Activated CD8-positive, alpha-beta memory T cell treated with anti-CD3 and anti-CD28 coated beads, Interleukin-2, amount 50 U/mL, for 48 hours (primary cell): ENCODE measurements around the gene CIAO2B.
A peak's percentile ranks its signal among the peaks of the same experiment; 100 is the strongest.
"Not testable (repeated sequence)": the region's sequence is repeated elsewhere in the genome, so short reads cannot be mapped to it uniquely, and the experiment has no call there.

Experiments
- DNase-seq: peaks from one replicate; pipeline ENCODE4 v3.0.0-alpha.2; 2020

Gene CIAO2B

GRCh38 chr16:66955363-66956153, 21.4 kb upstream of the CIAO2B start:
- not testable (repeated sequence) for DNase-seq

- DNase-seq = peak; percentile 86
Measured at GRCh38 chr16:66954097-66954659, 20.0 kb upstream of the CIAO2B start.

- DNase-seq = no peak
Measured at GRCh38 chr16:66953462-66954096, 19.4 kb upstream of the CIAO2B start.

DNA sequence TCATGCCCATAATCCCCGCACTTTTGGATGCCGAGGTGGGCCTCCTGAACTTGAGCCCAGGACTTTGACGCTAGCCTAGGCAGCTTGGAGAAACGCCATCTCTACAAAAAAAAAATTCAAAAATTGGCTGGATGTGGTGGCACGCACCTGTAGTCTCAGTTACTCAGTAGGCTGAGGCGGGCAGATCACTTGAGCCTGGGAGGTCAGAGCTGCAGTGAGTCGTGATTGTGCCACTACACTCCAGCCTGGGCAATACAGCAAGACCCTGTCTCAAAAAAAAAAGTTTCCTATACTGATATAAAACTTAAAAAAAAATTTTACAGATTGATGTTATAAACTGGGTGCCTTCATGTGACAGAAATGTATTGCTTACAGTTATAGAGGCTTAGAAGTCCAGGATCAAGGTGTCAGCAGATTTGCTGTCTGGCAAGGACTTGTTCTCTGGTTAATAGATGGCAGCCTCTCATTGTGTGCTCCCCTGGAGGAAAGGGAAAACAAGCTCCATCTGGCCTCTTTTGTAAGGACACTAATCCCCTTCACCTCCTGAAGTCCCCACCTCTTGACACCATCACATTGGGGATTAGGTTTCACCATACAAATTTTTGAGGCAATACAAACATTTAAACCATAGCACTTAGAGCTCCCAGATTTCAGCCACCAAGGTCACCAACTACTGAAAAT, 18.4 kb upstream of the CIAO2B start:
- no peak for DNase-seq

GRCh38 chr16:66950971-66951790, 17.0 kb upstream of the CIAO2B start:
- DNase-seq = no peak

GRCh38 chr16:66950437-66950836, 16.2 kb upstream of the CIAO2B start:
- no peak for DNase-seq

- DNase-seq = no peak
Measured at GRCh38 chr16:66949472-66949871, 15.3 kb upstream of the CIAO2B start.

DNA sequence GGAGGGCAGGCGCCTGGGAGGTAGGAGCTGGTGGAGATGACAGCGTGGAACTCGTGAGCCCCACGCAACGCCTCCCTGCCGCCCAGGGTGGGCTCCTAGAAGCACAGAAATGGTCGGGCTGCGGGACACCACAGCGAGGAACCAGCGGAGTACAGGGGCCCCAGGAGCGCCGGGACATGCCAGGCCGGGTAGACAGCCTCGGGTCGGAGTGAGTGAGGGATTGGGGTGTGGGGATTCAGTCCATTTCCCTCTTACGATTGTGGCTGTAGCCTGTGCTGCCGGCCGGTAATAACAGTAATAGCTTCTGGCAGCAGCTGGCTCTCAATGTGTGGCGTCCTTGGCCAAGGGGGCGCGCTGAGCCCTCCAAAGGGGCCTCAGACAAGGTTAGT, 14.6 kb upstream of the CIAO2B start:
- DNase-seq = no peak

DNA sequence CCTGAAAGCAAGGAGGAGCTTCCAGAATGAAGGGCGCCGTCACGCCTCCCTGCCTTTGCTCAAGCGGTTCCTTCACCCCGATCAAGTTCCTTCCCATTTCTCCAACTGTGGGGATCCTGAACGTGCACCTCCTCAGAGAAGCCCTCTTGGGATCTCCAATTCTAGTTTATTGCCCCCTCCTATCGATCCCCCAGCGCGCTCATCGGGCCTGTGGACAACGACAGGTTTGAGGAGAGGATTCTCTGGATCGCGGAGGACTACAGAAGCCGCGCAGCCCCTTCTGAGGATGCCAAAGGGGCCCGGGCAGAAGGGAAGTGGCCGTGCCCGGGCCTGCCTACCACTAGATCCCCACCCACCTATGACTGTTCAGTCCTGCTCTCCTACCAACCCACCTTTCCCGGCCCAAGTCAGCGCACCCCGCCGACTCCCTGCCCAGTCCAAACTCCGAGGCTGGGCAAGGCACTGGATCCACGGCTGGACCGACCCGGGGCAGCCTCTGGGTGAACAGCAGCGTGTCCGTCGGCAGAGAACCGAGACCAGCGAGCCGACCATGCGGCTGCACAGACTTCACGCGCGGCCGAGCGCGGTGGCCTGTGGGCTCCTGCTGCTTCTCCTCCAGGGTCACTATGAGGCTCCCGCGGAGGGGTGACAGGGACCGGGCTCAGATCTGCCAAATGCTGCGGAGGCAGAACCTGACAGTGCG, 14.1 kb upstream of the CIAO2B start:
- no peak for DNase-seq

- peak; percentile 92 for DNase-seq
Measured at GRCh38 chr16:66947302-66948065, 13.3 kb upstream of the CIAO2B start.

DNA sequence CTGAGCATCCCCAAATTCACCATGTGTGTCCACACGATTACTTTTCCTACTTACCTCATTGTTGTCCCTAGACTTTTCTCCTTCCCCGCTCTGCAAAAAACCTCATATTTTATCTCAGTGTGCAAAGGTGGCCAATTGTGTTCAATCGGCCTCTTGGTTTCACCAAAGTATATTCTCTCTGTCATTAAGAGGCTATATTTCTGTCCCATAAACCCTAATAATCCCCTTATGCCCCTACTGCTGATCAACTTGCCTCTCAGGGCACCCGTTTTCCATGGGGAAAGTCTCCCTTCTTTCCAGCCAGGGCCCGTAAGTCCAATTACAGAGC, 12.7 kb upstream of the CIAO2B start:
- DNase-seq = no peak

- no peak for DNase-seq
Measured at GRCh38 chr16:66946541-66946940, 12.3 kb upstream of the CIAO2B start.

DNA sequence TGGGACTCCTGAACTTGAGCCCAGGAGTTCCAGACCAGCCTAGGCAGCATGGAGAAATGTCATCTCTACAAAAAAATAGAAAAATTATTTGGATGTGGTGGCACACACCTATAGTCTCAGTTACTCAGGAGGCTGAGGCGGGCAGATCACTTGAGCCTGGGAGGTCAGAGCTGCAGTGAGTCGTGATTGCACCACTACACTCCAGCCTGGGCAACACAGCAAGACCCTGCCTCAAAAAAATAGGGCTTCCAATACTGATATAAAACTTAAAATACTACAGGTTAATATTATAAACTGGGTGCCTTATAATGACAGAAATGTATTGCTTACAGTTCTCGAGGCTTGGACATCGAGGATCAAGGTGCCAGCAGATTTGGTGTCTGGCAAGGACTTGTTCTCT, 11.7 kb upstream of the CIAO2B start:
- no peak for DNase-seq

- not testable (repeated sequence) for DNase-seq
Measured at GRCh38 chr16:66944971-66945370, 10.8 kb upstream of the CIAO2B start.

DNA sequence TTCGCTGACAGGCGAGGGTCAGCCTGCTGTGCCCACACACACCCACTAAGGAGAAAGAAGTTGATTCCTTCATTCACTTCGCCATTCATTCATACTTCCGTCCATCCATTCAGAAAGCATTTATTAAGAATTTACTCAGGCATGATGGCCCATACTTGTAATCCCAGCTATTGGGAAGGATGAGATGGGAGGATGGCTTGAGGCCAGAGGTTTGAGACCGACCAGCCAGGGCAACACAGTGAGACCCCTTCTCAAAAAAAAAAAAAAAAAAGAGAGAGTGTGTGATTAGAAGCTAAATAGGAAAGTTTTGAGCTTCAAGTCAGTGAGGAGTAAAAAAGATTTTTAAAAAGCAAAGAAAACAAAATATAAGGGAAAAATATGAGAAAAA, 9.8 kb upstream of the CIAO2B start:
- DNase-seq = no peak

GRCh38 chr16:66943426-66944053, 9.3 kb upstream of the CIAO2B start:
- DNase-seq = no peak

- no peak for DNase-seq
Measured at GRCh38 chr16:66942981-66943380, 8.8 kb upstream of the CIAO2B start.

GRCh38 chr16:66940236-66940635, 6.0 kb upstream of the CIAO2B start:
- no peak for DNase-seq

DNA sequence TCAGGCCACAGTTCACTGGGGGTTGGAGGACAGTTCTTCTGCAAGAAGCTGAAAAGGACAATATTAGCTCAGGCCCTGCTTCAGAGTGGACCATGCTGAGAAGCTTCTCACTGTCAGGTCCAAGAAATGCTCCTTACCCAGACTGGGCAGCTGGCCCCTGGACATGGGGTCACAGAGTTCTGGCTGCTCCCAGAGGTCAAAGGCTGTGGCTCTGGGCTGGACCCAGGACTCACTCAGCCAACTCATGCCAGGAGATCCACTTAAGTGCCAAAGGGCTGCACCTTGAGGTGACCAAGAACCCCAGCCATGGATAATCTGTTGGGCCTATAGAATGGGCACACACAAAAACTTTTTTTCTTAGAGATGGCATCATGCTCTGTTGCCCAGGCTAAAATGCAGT, 5.2 kb upstream of the CIAO2B start:
- no peak for DNase-seq

- DNase-seq = no peak
Measured at GRCh38 chr16:66937725-66938337, 3.6 kb upstream of the CIAO2B start.
